Suppressor macrophage (primary cell): Measurements from ENCODE around the gene FAM163A.
"Not testable (repeated sequence)": the region's sequence is repeated elsewhere in the genome, so short reads cannot be mapped to it uniquely, and the experiment has no call there.

Source experiments
- DNase-seq, 4 experiments: peaks; one replicate each; pipeline ENCODE4 v3.0.0-alpha.2; 2020 to 2022

The FAM163A gene

GRCh38 chr1:179817056-179817455, 74.0 kb downstream of the FAM163A start:
- no peak for DNase-seq

GRCh38 chr1:179817789-179818188, 74.7 kb downstream of the FAM163A start:
- no peak for DNase-seq

GRCh38 chr1:179818260-179818659, 75.2 kb downstream of the FAM163A start:
- DNase-seq, result no peak

- no peak for DNase-seq
Measured at GRCh38 chr1:179818743-179819173, 75.7 kb downstream of the FAM163A start.

GRCh38 chr1:179820226-179820970, 77.3 kb downstream of the FAM163A start:
- no peak for DNase-seq

- no peak for DNase-seq
Measured at GRCh38 chr1:179821524-179821923, 78.4 kb downstream of the FAM163A start.

GRCh38 chr1:179822065-179822464, 79.0 kb downstream of the FAM163A start:
- no peak for DNase-seq

GRCh38 chr1:179823693-179824092, 80.6 kb downstream of the FAM163A start:
- no peak for DNase-seq

- peak; percentile 11 to 57 (median 47) for DNase-seq
Measured at GRCh38 chr1:179824265-179824664, 81.2 kb downstream of the FAM163A start.

GRCh38 chr1:179825206-179825605, 82.1 kb downstream of the FAM163A start:
- DNase-seq, result no peak

- DNase-seq, result no peak
Measured at GRCh38 chr1:179825798-179826460, 82.8 kb downstream of the FAM163A start.

- DNase-seq, result no peak
Measured at GRCh38 chr1:179826626-179827280, 83.7 kb downstream of the FAM163A start.

- no peak for DNase-seq
Measured at GRCh38 chr1:179828554-179829110, 85.5 kb downstream of the FAM163A start.

- no peak for DNase-seq
Measured at GRCh38 chr1:179831225-179831624, 88.1 kb downstream of the FAM163A start.

GRCh38 chr1:179831852-179832699, 89.0 kb downstream of the FAM163A start:
- DNase-seq, result no peak

- DNase-seq, result not testable (repeated sequence)
Measured at GRCh38 chr1:179836686-179837445, 93.8 kb downstream of the FAM163A start.

- no peak for DNase-seq
Measured at GRCh38 chr1:179840107-179840506, 97.0 kb downstream of the FAM163A start.

GRCh38 chr1:179848233-179848632, 105.1 kb downstream of the FAM163A start:
- DNase-seq, result no peak

GRCh38 chr1:179853102-179853501, 110.0 kb downstream of the FAM163A start:
- DNase-seq, result no peak

GRCh38 chr1:179855831-179856230, 112.7 kb downstream of the FAM163A start:
- DNase-seq, result not testable (repeated sequence)

- DNase-seq, result peak in 3 of 4 experiments; percentile 17 to 56 (median 51)
Measured at GRCh38 chr1:179856296-179856695, 113.2 kb downstream of the FAM163A start.
